ENCODE data around the gene PRAMEF7. TPM values are rescaled to one million over a fixed set of nuclear protein-coding genes. Genes with fewer than 3 reads are reported as not detected.

The PRAMEF7 gene
- total RNA-seq, 4 donors from 2014 or later: not detected

Small RNA genes within 50 kb of the gene (small RNA-seq; reads per million reads assigned to genes)
- gene RNU6-1072P: 0 reads per million in 4 donors

Other genes starting within 250 kb of the PRAMEF7 start
- not detected for gene AADACL3, start 200.5 kb upstream of the PRAMEF7 start, total RNA-seq
- gene CFAP107, start 170.4 kb upstream of the PRAMEF7 start, total RNA-seq: not detected
- not detected for gene PRAMEF12, start 142.9 kb upstream of the PRAMEF7 start, total RNA-seq
- not detected for gene PRAMEF1, start 125.2 kb upstream of the PRAMEF7 start, total RNA-seq
- gene PRAMEF11, start 85.2 kb upstream of the PRAMEF7 start, total RNA-seq: not detected
- gene HNRNPCL1, start 67.9 kb upstream of the PRAMEF7 start, total RNA-seq: not detected
- not detected for gene PRAMEF2, start 59.5 kb upstream of the PRAMEF7 start, total RNA-seq
- gene PRAMEF4, start 30.4 kb upstream of the PRAMEF7 start, total RNA-seq: not detected
- gene PRAMEF10, start 18.3 kb upstream of the PRAMEF7 start, total RNA-seq: not detected
- not detected for gene PRAMEF6, start 31.0 kb downstream of the PRAMEF7 start, total RNA-seq
- gene PRAMEF27, start 140.0 kb downstream of the PRAMEF7 start, total RNA-seq: not detected
- not detected for gene HNRNPCL3, start 144.2 kb downstream of the PRAMEF7 start, total RNA-seq
- not detected for gene PRAMEF25, start 154.2 kb downstream of the PRAMEF7 start, total RNA-seq
- gene HNRNPCL2, start 200.2 kb downstream of the PRAMEF7 start, total RNA-seq: not detected
- gene PRAMEF26, start 239.4 kb downstream of the PRAMEF7 start, total RNA-seq: not detected
- gene HNRNPCL4, start 249.0 kb downstream of the PRAMEF7 start, total RNA-seq: not detected